Suprapubic skin (tissue), 4 donors: ENCODE results near the gene SLC38A1. TPM values are rescaled to one million over a fixed set of nuclear protein-coding genes. Genes with fewer than 3 reads are reported as not detected.

Experiments used
- DNase-seq, 2 donors: peaks; one replicate each; pipeline ENCODE4 v3.0.0-alpha.2; 2019; ENCODE audit warnings: low spot score in 2 of 2
- H3K27ac ChIP-seq: fragments of 200-600 bp; sonication (generic); one replicate; pipeline ENCODE4 v1.5.1; 2019
- H3K27me3 ChIP-seq: fragments of 200-600 bp; sonication (generic); one replicate; pipeline ENCODE4 v1.5.1; 2019
- H3K36me3 ChIP-seq: fragments of 200-600 bp; sonication (generic); one replicate; pipeline ENCODE4 v1.5.1; 2019
- H3K4me1 ChIP-seq: fragments of 200-600 bp; sonication (generic); one replicate; pipeline ENCODE4 v1.5.1; 2019
- H3K4me3 ChIP-seq: fragments of 200-600 bp; sonication (generic); one replicate; pipeline ENCODE4 v1.5.1; 2019; ENCODE audit warnings: mild to moderate bottlenecking
- H3K9me3 ChIP-seq: fragments of 200-600 bp; sonication (generic); one replicate; pipeline ENCODE4 v1.5.1; 2019
- EP300 ChIP-seq: sonication (generic); formaldehyde crosslinking; IDR thresholded peaks from one replicate; pipeline ENCODE4 v1.6.1; 2017; ENCODE audit warnings: antibody characterized with exemption
- POLR2A ChIP-seq, 2 donors: fragments of 450-650 bp; IDR thresholded peaks; one replicate each; pipeline ENCODE4 v1.6.1; 2017; ENCODE audit warnings: antibody characterized with exemption in 2 of 2, mild to moderate bottlenecking in 2 of 2, moderate library complexity in 2 of 2
- POLR2AphosphoS5 ChIP-seq, 3 donors: sonication (generic); formaldehyde crosslinking; IDR thresholded peaks; one replicate each; pipeline ENCODE4 v1.6.1; 2017; ENCODE audit warnings: antibody characterized with exemption in 3 of 3
- WGBS: methylation state at CpG from one replicate; pipeline ENCODE4 v1.1.5; 2018; 5-methylcytosine and 5-hydroxymethylcytosine counted together
- total RNA-seq, 4 donors: library from RNA; depleted of rRNA; stranded (reverse); fragments of >200 nt; gene quantifications; one replicate each; pipeline ENCODE4 v1.1.0, GENCODE V29; 2016
- TF ChIP-seq, protein P1 (sequence below), 2 donors: fragments of 200-600 bp in 1 of 2; fragments of 450-650 bp in 1 of 2; sonication (generic) in 1 of 2; IDR thresholded peaks; one replicate each; pipeline ENCODE4 v1.5.1; 2016 to 2019; ENCODE audit warnings: antibody characterized with exemption in 2 of 2, mild to moderate bottlenecking in 1 of 2, moderate library complexity in 1 of 2

The SLC38A1 gene
- total RNA-seq, 4 donors from 2014 or later = 96.2 to 110 (median 102) TPM

- no peaks in the 10 kb centered on the region for H3K9me3 ChIP-seq
- H3K27ac ChIP-seq = no peak overlapping the region
- no peak overlapping the region for H3K4me3 ChIP-seq
- no peaks in the 10 kb centered on the region for H3K27me3 ChIP-seq
- no peak for TF ChIP-seq POLR2AphosphoS5 (IDR thresholded peaks at IDR 0.05)
- TF ChIP-seq POLR2A (IDR thresholded peaks at IDR 0.05) = no peak
- TF ChIP-seq, protein P1, sequence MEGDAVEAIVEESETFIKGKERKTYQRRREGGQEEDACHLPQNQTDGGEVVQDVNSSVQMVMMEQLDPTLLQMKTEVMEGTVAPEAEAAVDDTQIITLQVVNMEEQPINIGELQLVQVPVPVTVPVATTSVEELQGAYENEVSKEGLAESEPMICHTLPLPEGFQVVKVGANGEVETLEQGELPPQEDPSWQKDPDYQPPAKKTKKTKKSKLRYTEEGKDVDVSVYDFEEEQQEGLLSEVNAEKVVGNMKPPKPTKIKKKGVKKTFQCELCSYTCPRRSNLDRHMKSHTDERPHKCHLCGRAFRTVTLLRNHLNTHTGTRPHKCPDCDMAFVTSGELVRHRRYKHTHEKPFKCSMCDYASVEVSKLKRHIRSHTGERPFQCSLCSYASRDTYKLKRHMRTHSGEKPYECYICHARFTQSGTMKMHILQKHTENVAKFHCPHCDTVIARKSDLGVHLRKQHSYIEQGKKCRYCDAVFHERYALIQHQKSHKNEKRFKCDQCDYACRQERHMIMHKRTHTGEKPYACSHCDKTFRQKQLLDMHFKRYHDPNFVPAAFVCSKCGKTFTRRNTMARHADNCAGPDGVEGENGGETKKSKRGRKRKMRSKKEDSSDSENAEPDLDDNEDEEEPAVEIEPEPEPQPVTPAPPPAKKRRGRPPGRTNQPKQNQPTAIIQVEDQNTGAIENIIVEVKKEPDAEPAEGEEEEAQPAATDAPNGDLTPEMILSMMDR (IDR thresholded peaks at IDR 0.05) = no peak
- no peak for TF ChIP-seq EP300
- H3K36me3 ChIP-seq = no peaks in the 10 kb centered on the region
- no peaks in the 10 kb centered on the region for H3K4me1 ChIP-seq
- DNase-seq = no peak
- WGBS = 70% methylated on average over 5 of the region's 5 CpGs
Observed at GRCh38 chr12:46177837-46178608, 90.8 kb downstream of the SLC38A1 start.

DNA sequence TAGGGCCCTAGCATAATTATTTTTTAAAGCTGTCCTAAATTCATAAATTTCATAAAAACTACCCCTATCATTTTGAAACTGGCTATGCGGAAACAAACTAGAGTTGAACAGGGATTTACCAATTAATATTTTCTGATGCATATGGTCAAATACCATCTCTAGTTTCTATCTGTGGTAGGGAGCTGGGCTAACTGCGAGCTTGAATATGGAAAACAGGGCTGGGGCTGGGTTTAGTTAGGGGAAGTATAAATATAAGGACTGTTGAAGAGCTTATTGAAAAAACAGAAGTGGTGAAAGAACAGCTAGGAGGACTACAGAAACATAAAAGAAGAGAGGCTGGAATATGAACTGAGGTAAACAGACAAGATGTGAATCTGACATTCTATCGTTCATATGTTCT is 91.8 kb downstream of the SLC38A1 start:
- H3K9me3 ChIP-seq = no peaks in the 10 kb centered on the region
- no peaks in the 10 kb centered on the region for H3K36me3 ChIP-seq
- no peak overlapping the region for H3K27ac ChIP-seq
- H3K4me1 ChIP-seq = no peaks in the 10 kb centered on the region
- 89% methylated on average over 3 of the region's 3 CpGs for WGBS
- no peak overlapping the region for H3K4me3 ChIP-seq
- no peaks in the 10 kb centered on the region for H3K27me3 ChIP-seq
- DNase-seq = no peak
- TF ChIP-seq EP300 (no peak), POLR2AphosphoS5 (IDR thresholded peaks at IDR 0.05) (no peak), POLR2A (IDR thresholded peaks at IDR 0.05) (no peak)
- TF ChIP-seq, protein P1 (IDR thresholded peaks at IDR 0.05) = no peak

GRCh38 chr12:46174919-46175318 is 93.9 kb downstream of the SLC38A1 start:
- no peak overlapping the region for H3K4me3 ChIP-seq
- 83% methylated on average over 8 of the region's 8 CpGs for WGBS
- no peaks in the 10 kb centered on the region for H3K36me3 ChIP-seq
- no peaks in the 10 kb centered on the region for H3K27me3 ChIP-seq
- no peak for DNase-seq
- no peaks in the 10 kb centered on the region for H3K4me1 ChIP-seq
- TF ChIP-seq POLR2A (IDR thresholded peaks at IDR 0.05) = no peak
- no peak for TF ChIP-seq EP300
- TF ChIP-seq POLR2AphosphoS5 (IDR thresholded peaks at IDR 0.05) = no peak
- TF ChIP-seq, protein P1 (IDR thresholded peaks at IDR 0.05) = no peak
- H3K27ac ChIP-seq = no peak overlapping the region
- no peaks in the 10 kb centered on the region for H3K9me3 ChIP-seq

- WGBS = 80% methylated on average over 12 of the region's 12 CpGs
- no peak for DNase-seq
- Histone ChIP-seq H3K27ac (no peak overlapping the region), H3K27me3 (no peaks in the 10 kb centered on the region), H3K4me1 (no peaks in the 10 kb centered on the region), H3K9me3 (no peaks in the 10 kb centered on the region), H3K4me3 (no peak overlapping the region), H3K36me3 (no peaks in the 10 kb centered on the region)
- TF ChIP-seq EP300 (no peak), POLR2AphosphoS5 (IDR thresholded peaks at IDR 0.05) (no peak)
- TF ChIP-seq, protein P1 (IDR thresholded peaks at IDR 0.05) = no peak
Observed at GRCh38 chr12:46174061-46174662, 94.7 kb downstream of the SLC38A1 start.

- Histone ChIP-seq H3K27me3 (no peaks in the 10 kb centered on the region), H3K36me3 (no peaks in the 10 kb centered on the region), H3K4me1 (peaks cover 13% of the 10 kb centered on the region), H3K9me3 (no peaks in the 10 kb centered on the region), H3K27ac (no peak overlapping the region), H3K4me3 (no peak overlapping the region)
- TF ChIP-seq EP300 (no peak), POLR2AphosphoS5 (IDR thresholded peaks at IDR 0.05) (no peak), POLR2A (IDR thresholded peaks at IDR 0.05) (no peak)
- TF ChIP-seq, protein P1 (IDR thresholded peaks at IDR 0.05) = no peak
- DNase-seq = no peak
Observed at GRCh38 chr12:46168426-46168825, 100.4 kb downstream of the SLC38A1 start.
